Inflammatory macrophage treated with lipopolysaccharide for 1 hour (primary cell): Measurements from ENCODE around the gene SESN1.
"Not testable (repeated sequence)": the region's sequence is repeated elsewhere in the genome, so short reads cannot be mapped to it uniquely, and the experiment has no call there.

Source experiments
- DNase-seq, 2 donors: peaks; one replicate each; pipeline ENCODE4 v3.0.0-alpha.2; 2020 to 2022

The SESN1 gene

GRCh38 chr6:109093732-109094415, 772 bp downstream of the SESN1 start:
- DNase-seq, result no peak

- no peak for DNase-seq
These were observed 2.6 kb downstream of the SESN1 start for GRCh38 chr6:109092074-109092473.

DNA sequence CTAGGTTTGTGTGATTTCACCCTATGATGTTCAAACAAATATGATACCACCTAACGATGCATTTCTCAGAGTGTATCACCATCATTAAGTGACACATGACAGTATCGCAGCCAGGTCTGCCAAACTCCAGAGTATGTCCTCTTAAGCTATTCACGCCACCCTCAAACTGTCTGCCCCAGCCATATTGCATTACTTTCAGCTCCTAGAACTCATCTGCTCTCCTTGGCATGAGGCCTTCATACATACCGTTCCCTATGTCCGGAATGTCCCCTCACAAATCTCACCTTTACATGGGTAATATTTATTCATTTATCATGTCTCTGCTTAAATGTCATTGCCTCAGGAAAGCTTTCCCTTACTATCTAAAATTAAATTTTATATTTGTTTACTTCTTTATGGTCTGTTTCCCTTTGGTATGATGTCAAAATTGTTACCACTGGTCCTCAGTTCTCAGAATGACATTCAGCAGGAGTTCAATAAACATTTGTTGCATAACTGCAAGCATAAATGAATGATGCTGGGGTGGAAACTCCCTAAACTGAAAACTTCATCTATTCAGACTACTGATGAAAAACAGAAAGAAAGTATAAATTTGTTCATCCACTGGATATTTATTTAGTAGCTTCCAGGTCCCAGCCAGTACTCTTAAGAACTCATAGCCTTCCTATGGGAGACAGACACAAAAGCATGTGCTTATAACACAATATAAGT, 3.2 kb downstream of the SESN1 start:
- DNase-seq, result peak in 1 of 2 donors; percentile 30

DNA sequence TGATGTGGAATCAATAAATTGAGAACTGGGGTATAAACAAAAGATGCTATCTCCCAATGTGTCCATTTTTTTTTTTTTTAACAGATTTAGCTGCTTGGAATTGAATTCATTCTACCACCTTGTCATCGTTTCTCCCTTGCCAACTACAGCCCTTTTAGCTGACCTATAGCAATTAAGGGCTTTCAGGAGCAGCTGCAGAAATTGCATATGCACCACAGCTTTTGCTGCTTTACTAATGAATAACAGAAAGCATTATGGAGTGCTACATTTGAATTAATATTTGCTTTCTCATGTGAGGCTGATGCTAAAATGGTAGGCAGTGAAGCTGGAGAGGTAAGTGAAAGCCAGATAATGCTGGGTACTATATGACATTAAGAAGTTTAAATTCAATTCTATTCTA, 5.7 kb downstream of the SESN1 start:
- DNase-seq, result no peak

DNA sequence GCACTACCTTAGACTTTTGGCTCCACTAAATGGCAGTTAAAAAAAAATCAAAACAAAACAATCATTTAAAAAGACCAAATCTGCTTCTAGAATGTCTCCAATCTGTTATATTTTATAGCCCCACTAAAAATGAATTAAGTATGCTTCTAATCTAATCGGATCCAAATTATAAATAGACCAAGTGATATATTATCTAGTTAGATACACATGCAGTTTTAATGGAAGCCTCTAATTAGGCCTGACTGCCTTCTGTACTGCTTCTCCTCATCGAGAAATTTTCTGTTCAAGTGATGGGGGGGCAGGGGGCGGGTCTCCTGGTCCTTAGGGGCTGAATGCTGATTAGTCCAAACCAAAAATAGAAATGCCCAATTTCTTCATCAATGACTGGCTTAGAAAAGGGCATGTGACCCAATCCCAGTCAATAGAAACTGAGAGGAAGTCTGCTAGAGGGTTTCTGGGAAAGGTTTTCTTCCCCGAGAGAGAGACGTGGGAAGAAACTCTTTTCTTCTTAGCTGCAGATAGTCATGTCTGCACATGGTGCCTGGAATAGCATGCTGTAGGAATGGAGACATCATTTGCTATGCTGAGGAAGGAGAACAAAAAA, 6.9 kb downstream of the SESN1 start:
- DNase-seq, result peak in 1 of 2 donors; percentile 22

DNA sequence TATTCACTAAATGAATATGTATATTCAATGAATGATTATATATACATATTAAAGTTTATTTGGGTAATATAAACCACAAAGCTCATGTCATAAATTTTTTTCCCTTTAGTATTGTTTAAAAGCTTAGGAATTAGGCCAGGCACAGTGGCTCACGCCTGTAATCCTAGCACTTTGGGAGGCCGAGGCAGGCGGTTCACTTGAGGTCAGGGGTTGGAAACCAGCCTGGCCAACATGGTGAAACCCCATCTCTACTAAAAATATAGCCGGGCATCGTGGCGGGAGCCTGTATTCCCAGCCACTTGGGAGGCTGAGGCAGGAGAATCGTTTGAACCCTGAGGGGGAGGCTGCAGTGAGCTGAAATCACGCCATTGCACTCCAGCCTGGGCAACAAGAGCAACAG, 10.5 kb downstream of the SESN1 start:
- DNase-seq, result not testable (repeated sequence)

GRCh38 chr6:109083657-109084056, 11.0 kb downstream of the SESN1 start:
- DNase-seq, result no peak

DNA sequence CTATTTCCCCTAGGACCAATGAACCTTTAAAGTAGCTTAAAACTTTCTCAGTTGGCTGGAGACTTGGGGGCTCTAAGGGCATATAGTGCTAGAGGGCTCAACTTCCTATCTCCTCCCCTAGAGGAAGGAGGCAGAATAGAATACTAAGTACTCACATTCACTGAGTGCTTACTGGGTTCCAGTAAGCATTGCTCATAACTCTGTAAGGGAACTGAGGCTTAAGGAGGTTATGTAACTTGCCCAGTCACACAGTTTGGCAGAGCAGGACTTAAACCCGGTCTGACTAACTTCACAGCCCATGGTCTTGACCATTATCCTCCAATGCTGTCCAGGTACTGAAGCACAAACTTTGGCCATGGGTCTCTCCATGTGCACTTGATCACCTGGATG, 12.5 kb downstream of the SESN1 start:
- DNase-seq, result peak in 1 of 2 donors; percentile 46

GRCh38 chr6:109081516-109082187, 13.0 kb downstream of the SESN1 start:
- no peak for DNase-seq

- DNase-seq, result no peak
These were observed 13.6 kb downstream of the SESN1 start for GRCh38 chr6:109081026-109081425.

DNA sequence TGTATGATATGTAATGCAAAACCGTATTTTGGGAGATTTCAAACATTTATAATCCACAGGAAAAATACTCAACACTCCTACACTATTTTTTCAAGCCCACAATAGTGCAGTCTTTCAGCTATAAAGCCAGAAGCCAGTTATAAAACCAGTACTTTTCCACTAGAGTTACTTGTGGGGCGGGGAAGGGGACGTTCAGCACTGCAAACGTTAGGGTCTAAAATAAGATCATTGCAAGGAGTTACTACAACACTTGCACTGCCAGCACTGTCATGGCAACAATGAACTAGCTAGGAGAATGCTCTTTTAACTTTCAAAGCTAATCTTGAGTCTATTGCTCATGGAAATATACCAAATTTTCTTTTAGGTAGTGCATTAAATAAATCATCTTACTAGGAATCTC, 14.7 kb downstream of the SESN1 start:
- no peak for DNase-seq

DNA sequence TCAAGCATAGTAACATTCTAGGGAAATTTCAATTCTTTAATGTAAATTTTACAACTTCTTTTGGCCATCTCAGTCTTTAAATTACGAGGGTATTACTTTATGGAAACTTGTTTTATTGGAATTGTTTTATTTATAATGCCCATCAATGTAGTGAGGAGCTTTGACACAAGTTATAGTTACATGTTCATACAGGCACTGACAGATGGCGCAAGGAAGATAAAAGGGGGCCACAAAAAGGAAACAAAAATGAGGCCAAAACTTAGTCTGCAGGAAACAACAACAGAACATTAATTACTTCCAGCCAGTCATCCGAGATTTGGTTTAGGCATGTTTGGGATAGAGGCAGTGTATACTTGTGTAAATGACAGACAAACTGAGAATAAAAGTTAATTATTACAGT, 18.3 kb downstream of the SESN1 start:
- no peak for DNase-seq

DNA sequence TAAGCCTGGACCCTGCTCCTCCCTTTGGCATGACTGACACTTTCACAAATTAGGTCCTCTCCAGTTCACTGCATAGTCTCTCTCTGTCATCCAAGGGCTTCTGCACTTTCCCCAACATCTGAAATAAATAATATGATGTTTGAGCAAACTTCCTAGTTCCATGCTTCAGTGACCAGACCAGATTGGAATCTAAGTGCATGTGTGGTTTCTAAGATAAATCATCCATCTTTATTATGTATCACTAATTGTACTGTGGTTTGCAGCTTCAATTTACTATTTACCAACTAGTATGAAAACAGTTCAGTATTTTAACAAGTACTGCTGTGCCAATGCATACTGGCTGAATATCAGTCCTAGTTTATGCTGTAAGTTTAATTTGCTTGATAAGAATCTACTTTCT, 18.7 kb downstream of the SESN1 start:
- DNase-seq, result no peak

- peak in 1 of 2 donors; percentile 60 for DNase-seq
These were observed 20.6 kb downstream of the SESN1 start for GRCh38 chr6:109074133-109074415.

DNA sequence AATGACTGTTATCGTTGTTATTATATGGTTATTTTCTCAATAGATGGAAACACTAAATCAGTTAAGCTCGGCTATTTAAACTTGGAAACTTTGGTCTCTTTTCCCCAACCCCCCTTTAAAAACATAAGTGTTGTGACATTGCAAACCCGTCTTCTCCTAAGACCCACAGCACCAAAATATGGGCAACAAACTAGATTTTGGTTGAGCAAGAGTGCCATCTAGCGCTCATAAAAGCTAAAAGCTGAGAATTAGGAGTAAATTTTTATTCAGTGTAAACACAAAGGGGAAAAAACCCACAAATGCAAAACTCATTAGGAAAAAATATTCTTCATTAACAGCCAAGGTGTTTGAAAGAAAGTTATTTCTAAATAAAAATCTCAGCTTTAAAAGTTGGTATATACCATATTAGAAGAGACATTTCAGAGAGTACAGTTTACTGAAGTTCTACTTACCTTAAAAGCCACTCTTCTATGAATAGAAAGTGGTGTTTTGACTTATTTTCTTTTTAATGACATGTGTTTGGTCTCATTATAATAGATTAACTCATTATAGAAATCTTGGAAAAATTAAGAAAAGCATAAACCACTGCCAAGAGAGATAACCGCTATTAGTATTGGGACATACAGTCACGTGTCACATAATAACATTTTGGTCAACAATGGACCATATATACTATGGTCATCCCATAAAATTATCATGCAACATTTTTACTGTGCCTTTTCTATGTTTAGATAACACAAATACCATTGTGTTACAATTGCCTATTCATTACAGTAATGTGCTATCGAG, 21.1 kb downstream of the SESN1 start:
- peak; percentile 51 to 92 for DNase-seq

GRCh38 chr6:109071125-109071917, 23.3 kb downstream of the SESN1 start:
- DNase-seq, result no peak

DNA sequence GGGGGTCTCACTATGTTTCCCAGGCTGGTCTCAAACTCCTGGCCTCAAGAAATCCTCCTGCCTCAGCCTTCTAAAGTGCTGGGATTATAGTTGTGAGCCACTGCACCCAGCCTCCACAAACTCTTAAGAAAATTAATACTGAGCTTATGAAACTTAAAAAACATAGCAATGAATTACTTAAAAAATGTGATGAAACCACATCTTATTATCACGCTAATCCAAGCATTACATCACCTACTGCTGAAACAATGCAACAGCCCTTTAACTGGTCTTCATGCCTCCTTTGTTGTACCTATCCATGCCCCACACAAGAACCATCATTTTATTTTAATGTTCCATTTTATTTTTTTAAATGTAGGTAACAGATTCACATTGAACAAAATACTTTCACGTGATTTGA, 24.9 kb downstream of the SESN1 start:
- peak; percentile 49 to 62 for DNase-seq

DNA sequence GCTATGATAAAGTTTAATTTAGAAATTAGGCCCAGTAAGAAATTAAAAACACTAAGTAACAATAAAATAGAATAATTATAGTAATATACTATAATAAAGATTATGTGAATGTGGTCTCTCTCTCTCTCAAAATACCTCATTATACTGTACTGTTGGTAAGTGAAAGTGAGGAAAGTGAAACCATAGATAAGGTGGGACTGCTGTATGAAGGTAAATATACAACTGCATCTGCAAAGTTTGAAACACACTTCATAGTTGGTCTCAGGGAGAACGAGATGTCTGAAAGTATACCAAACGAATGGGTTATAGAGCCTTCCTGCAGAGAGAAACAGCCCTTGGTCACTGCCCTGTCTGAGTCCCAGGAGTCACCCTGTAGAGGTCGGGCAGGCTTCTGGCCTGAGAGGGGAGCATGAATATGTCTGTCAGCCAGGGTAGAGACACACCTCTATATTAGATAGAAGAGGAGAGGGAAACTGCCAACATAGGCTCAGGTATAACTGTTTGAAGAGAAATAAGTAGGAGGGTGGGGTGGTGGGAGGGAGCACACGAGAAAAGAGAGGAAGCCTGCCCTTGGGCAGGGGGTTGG, 31.8 kb downstream of the SESN1 start:
- no peak for DNase-seq

GRCh38 chr6:109062216-109062615, 32.4 kb downstream of the SESN1 start:
- no peak for DNase-seq

DNA sequence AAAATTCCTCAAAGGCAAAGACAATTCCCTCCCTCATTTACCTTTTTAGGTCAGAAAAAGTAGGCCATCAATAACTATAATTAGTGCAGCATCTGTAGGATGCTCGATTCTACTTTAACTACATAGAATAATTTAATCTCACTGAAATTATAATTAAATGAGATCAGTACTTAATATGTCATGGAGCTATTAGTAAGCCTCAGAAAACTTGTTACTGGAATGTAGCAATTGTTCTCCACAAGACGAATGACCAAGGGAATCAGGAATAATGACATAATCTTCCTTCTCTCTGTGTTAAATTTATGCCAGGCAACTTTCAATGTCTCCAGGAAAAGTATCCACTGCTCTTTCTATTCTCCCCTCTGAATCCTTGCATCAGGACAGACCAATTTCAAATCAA, 34.1 kb downstream of the SESN1 start:
- DNase-seq, result peak in 1 of 2 donors; percentile 49

DNA sequence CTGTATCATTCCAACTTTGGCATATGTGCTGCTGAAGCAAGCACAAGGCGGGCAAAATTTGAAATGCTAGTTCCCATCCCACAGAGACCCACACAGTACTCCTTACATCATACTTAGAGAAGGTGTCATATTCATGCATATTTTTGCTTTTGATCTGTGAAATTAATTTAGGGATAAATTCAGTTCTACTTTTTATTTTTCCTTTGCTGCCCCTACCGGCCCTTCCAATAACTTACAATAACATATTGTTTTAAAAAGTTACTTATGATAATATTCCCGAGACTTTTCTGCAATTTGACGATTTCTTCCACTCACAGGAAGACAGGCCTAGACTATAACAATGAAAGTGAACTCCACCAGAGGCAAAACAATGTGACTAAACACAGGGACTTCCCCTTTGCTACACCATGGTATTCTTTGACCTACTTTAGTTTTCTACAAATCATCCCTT, 35.0 kb downstream of the SESN1 start:
- peak; percentile 75 to 82 for DNase-seq

- DNase-seq, result peak; percentile 61 to 84
These were observed 35.5 kb downstream of the SESN1 start for GRCh38 chr6:109059153-109059552.
